ENCODE results near the gene SNAI3.

DNA sequence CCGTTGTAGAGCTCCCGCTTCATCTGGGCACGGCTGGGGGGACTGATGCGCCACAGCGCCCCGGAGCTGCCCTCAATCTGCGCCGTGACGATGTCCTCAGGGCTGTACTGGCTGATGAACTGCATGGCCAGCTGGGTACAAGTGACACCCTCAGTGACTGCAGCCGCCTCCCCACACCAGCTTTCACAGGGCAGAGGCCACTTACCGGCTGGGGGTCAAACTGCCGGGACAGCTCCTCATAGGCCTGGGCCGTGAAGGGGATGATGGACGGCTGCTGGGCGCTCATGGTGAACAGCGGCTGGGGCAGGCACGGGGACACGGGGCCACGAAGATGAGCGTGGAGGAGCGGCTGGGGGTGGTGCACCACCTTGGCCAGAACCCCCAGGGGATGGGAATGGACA is 30.3 kb upstream of the SNAI3 start:
- TF ChIP-seq CTCF (IDR thresholded peaks at IDR 0.05) (no peak), EZH2 (IDR thresholded peaks at IDR 0.05; ENCODE audit: borderline replicate concordance, insufficient read depth, low read depth, low read length, poor library complexity, severe bottlenecking) (no peak)

All from B cell (primary cell).